NCI-H2107 treated with DMSO at 0.1 percent for 48 hours (cell line): ENCODE measurements around the gene ZFYVE16.
A peak's percentile ranks its signal among the peaks of the same experiment; 100 is the strongest.
"Not testable (repeated sequence)": the region's sequence is repeated elsewhere in the genome, so short reads cannot be mapped to it uniquely, and the experiment has no call there.

Source experiments
- DNase-seq: peaks from one replicate; lab custom pipeline; 2025; ENCODE audit not compliant: unreplicated experiment; lab: John Stamatoyannopoulos, UW

The ZFYVE16 gene

DNA sequence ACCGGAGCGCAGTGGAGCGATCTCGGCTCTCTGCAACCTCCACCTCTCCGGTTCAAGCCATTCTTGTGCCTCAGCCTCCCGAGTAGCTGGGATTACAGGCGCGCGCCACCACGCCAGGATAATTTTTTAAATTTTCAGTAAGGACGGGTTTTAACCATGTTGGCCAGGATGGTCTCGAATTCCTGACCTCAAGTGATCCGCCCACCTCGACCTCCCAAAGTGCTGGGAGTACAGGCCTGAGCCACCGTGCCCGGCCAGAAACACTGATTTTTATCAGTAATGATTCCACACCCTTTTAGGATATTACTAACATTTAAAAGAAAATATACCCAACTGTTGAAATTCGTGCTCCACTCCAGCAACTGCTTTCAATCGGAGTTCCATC, 79.6 kb downstream of the ZFYVE16 start:
- DNase-seq = no peak

DNA sequence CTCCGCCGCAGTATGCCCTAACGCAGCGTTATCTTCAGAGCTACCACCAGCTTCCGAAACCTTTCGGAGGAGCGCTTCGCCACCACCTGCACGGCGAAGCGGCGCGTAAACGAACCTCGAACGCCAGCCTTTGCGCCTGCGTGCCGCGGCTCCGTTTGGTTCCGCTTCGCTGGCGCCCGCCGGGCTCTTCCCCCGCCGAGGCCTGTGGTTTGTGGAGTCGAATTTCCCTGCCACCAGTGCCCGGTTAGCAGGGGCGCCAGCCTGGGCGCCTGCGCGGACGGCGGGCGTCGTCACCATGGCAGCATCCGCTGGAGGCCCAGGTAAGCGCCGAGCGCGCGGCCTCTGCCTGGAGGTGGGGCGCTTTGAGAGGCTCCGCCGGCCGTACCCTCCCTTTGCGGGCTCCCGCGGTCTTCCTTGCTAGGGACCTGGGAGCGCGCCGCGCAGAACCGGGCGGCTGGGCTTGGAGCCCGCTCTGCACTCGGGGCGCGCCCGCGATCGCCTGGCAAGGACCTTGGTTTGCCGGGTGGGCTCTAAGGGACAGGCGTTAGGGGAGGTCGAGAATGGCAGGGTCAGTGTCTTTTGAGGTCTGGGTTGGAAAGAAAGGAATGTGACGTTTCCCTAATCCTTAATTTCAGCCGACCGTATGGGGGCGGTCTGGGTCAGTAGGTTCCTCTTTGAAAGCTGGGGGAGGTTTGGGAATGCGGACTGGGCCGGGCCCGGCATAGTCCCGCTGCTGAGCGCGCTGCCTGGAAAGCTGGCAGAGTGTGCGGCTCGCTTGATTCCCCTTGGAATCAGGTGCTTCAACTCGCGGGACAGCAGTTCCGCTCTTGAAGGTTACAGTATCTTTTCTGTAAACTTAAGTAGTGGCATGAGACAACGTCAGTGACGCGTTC, 80.2 kb downstream of the ZFYVE16 start, which contains the start of gene FAM151B:
FAM151B (plus strand) TSS at position 272 of the 893 bp plus-strand sequence; CDS start at position 296, 24 bp downstream.
- DNase-seq = peak; percentile 68

- DNase-seq = no peak
Observed at GRCh38 chr5:80491296-80491695, 83.4 kb downstream of the ZFYVE16 start.

DNA sequence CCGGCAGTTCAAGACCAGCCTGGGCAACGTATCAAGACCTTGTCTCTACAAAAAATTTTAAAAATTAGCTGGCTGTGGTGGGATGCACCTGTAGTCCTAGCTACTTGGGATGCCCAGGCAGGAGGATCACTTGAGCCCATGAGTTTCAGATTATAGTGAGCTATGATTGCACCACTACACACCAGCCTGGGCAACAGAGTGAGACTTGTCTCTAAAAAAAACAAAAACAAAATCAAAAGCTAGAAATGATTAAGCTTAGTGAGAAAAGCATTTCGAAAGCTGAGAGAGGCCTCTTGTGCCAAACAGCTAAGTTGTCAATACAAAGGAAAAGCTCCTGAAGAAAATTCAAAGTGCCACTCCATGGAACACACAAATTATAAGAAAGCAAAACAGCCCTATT, 84.9 kb downstream of the ZFYVE16 start:
- DNase-seq = no peak

DNA sequence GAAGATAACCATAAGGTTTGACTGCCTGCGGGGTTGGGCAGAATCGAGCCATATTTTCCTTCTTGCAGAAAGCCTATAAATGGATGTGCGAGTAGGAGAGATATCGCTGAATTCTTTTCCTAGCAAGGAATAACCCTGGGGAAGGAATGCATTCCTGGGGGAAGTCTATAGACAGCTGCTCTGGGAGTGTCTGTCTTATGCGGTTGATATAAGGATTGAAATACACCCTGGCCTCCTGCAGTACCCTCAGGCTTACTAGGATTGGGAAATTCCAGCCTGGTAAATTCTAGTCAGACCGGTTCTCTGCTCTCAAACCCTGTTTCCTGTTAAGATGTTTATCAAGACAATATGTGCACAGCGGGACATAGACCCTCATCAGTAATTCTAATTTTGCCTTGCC, 85.6 kb downstream of the ZFYVE16 start:
- not testable (repeated sequence) for DNase-seq

- no peak for DNase-seq
Observed at GRCh38 chr5:80495891-80496290, 88.0 kb downstream of the ZFYVE16 start.

DNA sequence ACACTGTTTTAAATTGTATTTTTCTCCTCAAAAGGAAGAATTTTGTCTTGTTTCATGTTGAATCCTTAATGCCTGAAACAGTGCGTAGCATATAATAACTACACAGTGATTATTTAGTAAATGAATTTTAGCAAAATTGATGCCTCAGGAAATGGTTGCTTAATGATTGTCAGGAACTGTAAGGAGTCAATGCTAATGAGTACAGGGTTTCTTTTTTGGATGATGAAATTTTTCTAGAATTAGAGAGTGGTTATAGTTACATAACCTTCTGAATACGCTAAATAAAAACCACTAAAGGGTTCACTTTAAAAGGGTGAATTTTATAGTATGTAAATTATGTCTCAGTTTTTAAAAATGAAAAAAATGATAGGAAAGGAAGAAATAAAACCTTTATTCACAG, 94.9 kb downstream of the ZFYVE16 start:
- DNase-seq = no peak

GRCh38 chr5:80503641-80504040, 95.8 kb downstream of the ZFYVE16 start:
- no peak for DNase-seq

DNA sequence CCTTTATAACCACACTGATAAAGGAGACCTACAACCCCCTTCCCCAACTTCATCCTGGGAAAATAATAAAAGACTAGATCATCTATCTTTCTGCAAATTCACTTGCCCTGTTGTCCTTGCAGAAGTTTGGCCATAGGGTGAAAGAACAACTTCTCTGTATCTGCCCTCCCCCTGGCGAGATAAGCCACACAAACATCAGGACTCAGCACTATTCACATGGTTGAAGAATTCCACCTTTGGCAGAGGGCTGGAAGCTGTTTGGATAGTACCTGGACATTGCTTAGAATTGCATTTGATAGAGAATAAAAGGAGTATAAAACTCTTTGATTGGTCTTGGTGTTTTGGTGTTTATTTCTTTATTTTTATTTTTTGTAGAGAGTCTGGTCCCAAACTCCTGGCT, 97.0 kb downstream of the ZFYVE16 start:
- no peak for DNase-seq

DNA sequence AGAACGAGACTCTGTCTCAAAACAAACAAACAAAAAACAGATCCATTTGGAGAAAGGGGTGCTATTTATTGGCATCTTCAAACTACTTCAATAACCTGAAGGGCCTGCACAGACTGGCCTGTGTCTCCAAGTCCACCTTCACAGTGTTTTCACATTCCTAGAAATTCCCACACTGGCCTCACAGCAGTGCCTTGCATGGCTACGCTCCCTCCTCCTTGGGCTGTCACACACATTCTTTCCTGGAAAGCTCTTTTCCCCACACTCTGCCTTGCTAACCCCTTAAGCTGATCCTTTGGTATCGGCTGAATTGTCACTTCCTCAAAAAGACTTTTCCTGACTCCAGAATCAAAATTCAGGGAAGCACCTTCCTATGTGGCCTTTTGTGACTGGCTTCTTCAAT, 99.8 kb downstream of the ZFYVE16 start:
- DNase-seq = no peak

DNA sequence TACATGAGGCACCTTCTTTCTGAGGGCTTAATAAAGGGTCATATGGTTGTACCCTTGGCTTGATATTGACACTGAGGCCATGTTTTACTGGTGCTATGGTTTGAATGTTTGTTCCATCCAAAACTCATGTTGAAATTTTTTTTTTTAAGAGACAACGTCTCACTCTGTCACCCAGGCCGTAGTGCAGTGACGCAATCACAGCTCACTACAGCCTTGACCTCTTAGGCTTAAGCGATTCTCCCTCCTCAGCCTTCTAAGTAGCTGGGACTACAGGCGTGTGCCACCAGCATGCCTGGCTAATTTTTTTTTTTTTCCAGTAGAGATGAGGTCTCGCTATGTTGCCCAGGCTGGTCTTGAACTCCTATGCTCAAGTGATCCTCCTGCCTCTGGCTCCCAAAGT, 101.0 kb downstream of the ZFYVE16 start:
- DNase-seq = no peak

- DNase-seq = no peak
Observed at GRCh38 chr5:80509362-80509761, 101.5 kb downstream of the ZFYVE16 start.

GRCh38 chr5:80516826-80517225, 109.0 kb downstream of the ZFYVE16 start:
- DNase-seq = no peak
